Thymus (tissue), 11 donors: ENCODE measurements around the gene MBLAC1. TPM values are rescaled to one million over a fixed set of nuclear protein-coding genes. Genes with fewer than 3 reads are reported as not detected.
A peak's percentile ranks its signal among the peaks of the same experiment; 100 is the strongest.

Source experiments
- DNase-seq, 9 donors: peaks; one replicate each; pipeline ENCODE4 v3.0.0-alpha.2; 2013; ENCODE audit warnings: low spot score in 9 of 9, low read depth in 6 of 9, missing footprints in 1 of 9
- H3K27ac ChIP-seq, 2 donors: one replicate each; pipeline ENCODE4 v1.5.1; 2013; ENCODE audit warnings: control low read depth in 1 of 2, low read depth in 1 of 2, low read length in 1 of 2, mild to moderate bottlenecking in 1 of 2, moderate library complexity in 1 of 2
- H3K27me3 ChIP-seq, 2 donors: one replicate each; pipeline ENCODE4 v1.5.1; 2013; ENCODE audit warnings: low read length in 1 of 2; ENCODE audit not compliant: control insufficient read depth in 2 of 2, insufficient read depth in 1 of 2
- H3K36me3 ChIP-seq, 2 donors: one replicate each; pipeline ENCODE4 v1.5.1; 2013; ENCODE audit warnings: low read length in 1 of 2, mild to moderate bottlenecking in 1 of 2, moderate library complexity in 1 of 2; ENCODE audit not compliant: control insufficient read depth in 2 of 2, insufficient read depth in 2 of 2
- H3K4me1 ChIP-seq, 2 donors: one replicate each; pipeline ENCODE4 v1.5.1; 2013; ENCODE audit warnings: low read length in 2 of 2; ENCODE audit not compliant: control insufficient read depth in 2 of 2, insufficient read depth in 2 of 2
- H3K4me3 ChIP-seq, 2 donors: one replicate each; pipeline ENCODE4 v1.5.1; 2013; ENCODE audit warnings: low read length in 2 of 2, control low read depth in 1 of 2, mild to moderate bottlenecking in 1 of 2
- H3K9me3 ChIP-seq, 2 donors: one replicate each; pipeline ENCODE4 v1.5.1; 2013; ENCODE audit warnings: low read length in 1 of 2, mild to moderate bottlenecking in 1 of 2; ENCODE audit not compliant: control insufficient read depth in 2 of 2, insufficient read depth in 1 of 2
- WGBS: extraction: QIAGEN DNeasy Blood & Tissue Kit; methylation state at CpG from one replicate; pipeline ENCODE4 v1.1.7; 2013; 5-methylcytosine and 5-hydroxymethylcytosine counted together
- polyA plus RNA-seq: library from polyadenylated mRNA; stranded (reverse); fragments of 200-250 nt; gene quantifications from one replicate; pipeline ENCODE4 v1.2.3, GENCODE V29; 2013
- total RNA-seq: library from RNA; stranded (reverse); fragments of 120-200 nt; gene quantifications from one replicate; pipeline ENCODE4 v1.2.4, GENCODE V29; 2013
- donor health status: healthy.

The MBLAC1 gene
- total and polyA plus RNA-seq, 2 donors: 2.0 to 3.1 TPM

DNA sequence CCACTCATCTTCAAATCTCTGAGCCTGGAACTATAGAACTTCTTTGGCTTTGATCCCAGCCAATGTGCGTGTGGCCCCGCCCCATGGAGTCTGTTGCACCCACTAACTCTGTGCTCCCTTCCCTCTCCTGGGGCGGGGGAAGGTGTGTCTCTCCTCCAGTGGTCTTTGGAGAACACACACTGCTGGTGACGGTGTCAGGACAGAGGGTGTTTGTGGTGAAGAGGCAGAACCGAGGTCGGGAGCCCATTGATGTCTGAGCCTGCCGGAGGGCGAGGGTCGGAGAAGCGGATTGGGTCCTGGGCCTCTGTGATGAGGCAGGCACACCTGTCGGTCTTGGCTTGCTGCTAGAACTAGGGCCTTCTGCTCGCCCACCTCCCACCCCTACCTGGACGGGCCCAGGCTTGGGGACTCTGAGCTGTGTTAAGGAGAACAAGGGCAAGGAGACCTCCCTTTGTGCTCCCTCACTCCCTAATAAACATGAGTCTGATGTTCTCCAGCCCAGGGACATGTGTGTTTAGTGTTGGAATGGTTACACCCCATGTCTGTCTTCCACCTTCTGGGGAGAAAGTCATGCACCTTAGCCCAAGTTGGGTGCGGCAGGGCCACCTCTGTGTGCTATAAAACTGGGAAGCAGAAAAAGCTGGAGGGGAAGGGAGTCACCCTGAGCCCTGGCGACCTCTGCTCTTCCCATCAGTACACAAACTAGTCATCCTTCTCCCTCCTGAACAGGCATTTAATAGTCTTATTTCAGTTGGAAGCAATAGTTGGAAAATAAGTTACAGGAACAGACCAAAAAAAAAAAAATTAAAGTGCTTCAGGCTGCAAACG lies 27.2 kb downstream of the MBLAC1 start:
- Histone ChIP-seq H3K4me3 (no peak overlapping the region), H3K9me3 (no peaks in the 10 kb centered on the region), H3K27me3 (no peaks in the 10 kb centered on the region), H3K36me3 (peaks cover 46 to 57% of the 10 kb centered on the region in 2 donors), H3K4me1 (peaks cover 8 to 37% of the 10 kb centered on the region in 2 donors), H3K27ac (peak overlapping the region in 1 of 2 donors; percentile 48)
- 93% methylated on average over 16 of the region's 16 CpGs for WGBS
- DNase-seq: no peak

- H3K4me3 ChIP-seq: no peak overlapping the region
- H3K27ac ChIP-seq: no peak overlapping the region
- no peaks in the 10 kb centered on the region for H3K27me3 ChIP-seq
- peaks cover 8 to 38% of the 10 kb centered on the region in 2 donors for H3K4me1 ChIP-seq
- no peak for DNase-seq
- H3K9me3 ChIP-seq: no peaks in the 10 kb centered on the region
- peaks cover 49 to 60% of the 10 kb centered on the region in 2 donors for H3K36me3 ChIP-seq
- 96% methylated on average over 30 of the region's 30 CpGs for WGBS
Measured at GRCh38 chr7:100154651-100155491, 28.1 kb downstream of the MBLAC1 start.

GRCh38 chr7:100155553-100156317 lies 29.0 kb downstream of the MBLAC1 start:
- H3K4me1 ChIP-seq: peaks cover 6 to 33% of the 10 kb centered on the region in 2 donors
- WGBS: 97% methylated on average over 20 of the region's 20 CpGs
- H3K4me3 ChIP-seq: no peak overlapping the region
- no peaks in the 10 kb centered on the region for H3K27me3 ChIP-seq
- H3K36me3 ChIP-seq: peaks cover 57 to 67% of the 10 kb centered on the region in 2 donors
- no peaks in the 10 kb centered on the region for H3K9me3 ChIP-seq
- no peak for DNase-seq
- H3K27ac ChIP-seq: peak overlapping the region in 1 of 2 donors; percentile 55

DNA sequence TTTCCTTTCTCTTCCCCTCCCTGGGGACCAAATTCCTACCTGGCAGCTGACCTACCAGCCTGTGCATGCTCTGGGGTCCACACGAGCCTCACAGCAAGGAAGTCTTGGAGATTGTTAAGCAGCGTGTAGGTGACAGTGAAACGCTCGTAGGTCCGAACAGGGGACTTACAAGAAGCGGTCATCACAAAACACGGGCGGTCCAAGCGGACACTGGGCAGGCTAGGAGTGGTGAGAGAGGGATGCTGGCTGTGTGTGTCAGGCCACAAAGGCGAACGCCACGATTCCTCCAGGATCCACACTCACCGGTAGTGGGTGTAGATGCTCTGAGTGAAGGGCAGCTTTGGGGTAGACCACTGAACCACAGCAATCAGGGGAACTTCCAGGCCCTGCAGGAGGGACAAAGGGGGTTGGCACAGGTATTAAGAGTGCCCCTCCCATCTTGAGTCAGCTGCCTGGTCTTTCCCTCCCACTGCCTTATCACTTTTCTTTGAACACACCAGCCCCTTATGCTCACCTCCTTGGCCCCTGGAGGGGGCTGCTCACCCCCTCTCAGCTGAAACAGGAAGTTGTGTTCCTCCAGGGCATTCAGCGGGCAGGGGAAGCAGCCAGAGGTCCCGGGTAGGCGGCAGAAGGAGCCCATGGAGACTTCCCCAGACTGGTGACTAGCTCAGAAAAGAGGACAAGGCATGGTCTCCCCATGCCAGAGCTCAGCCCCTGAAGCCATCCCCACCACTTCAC lies 29.7 kb downstream of the MBLAC1 start:
- 87% methylated on average over 16 of the region's 16 CpGs for WGBS
- H3K27ac ChIP-seq: peak overlapping the region; percentile 46 to 55
- peaks cover 57 to 69% of the 10 kb centered on the region in 2 donors for H3K36me3 ChIP-seq
- no peaks in the 10 kb centered on the region for H3K27me3 ChIP-seq
- DNase-seq: peak in 1 of 9 donors; percentile 71
- H3K4me3 ChIP-seq: peak overlapping the region in 1 of 2 donors; percentile 64
- H3K9me3 ChIP-seq: no peaks in the 10 kb centered on the region
- H3K4me1 ChIP-seq: peaks cover 6 to 33% of the 10 kb centered on the region in 2 donors

DNA sequence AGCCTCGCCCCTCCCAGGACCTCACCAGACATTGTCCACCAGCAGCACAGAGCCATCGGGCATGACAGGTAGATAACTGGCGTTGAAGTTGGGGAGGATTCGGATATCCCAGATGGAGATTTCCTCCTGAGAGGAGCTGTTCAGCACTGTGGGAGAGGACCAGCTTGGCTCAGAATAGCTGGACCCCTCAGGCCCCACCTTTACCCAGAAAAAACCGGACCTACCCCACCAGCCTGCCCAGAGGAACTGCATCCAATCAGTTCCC lies 30.2 kb downstream of the MBLAC1 start:
- WGBS: 93% methylated on average over 5 of the region's 5 CpGs
- H3K27ac ChIP-seq: peak overlapping the region; percentile 46 to 55
- H3K4me1 ChIP-seq: peaks cover 6 to 31% of the 10 kb centered on the region in 2 donors
- H3K4me3 ChIP-seq: peak overlapping the region in 1 of 2 donors; percentile 64
- no peaks in the 10 kb centered on the region for H3K9me3 ChIP-seq
- H3K27me3 ChIP-seq: no peaks in the 10 kb centered on the region
- H3K36me3 ChIP-seq: peaks cover 57 to 64% of the 10 kb centered on the region in 2 donors
- DNase-seq: no peak

GRCh38 chr7:100157334-100158228 lies 30.8 kb downstream of the MBLAC1 start:
- Histone ChIP-seq H3K9me3 (no peaks in the 10 kb centered on the region), H3K27ac (peak overlapping the region; percentile 63 to 88), H3K27me3 (no peaks in the 10 kb centered on the region), H3K4me3 (peak overlapping the region; percentile 64 to 100), H3K36me3 (peaks cover 57 to 61% of the 10 kb centered on the region in 2 donors), H3K4me1 (peaks cover 6 to 35% of the 10 kb centered on the region in 2 donors)
- no peak for DNase-seq
- 43% methylated on average over 32 of the region's 32 CpGs for WGBS

- Histone ChIP-seq H3K27ac (peak within 1 kb of the TSS; percentile 63 to 88), H3K36me3 (peaks cover 52 to 53% of the 10 kb centered on the region in 2 donors), H3K9me3 (no peaks in the 10 kb centered on the region), H3K4me3 (peak within 1 kb of the TSS; percentile 64 to 100), H3K27me3 (no peaks in the 10 kb centered on the region), H3K4me1 (peaks cover 14 to 43% of the 10 kb centered on the region in 2 donors)
- WGBS: under 1% methylated on average over 87 of the region's 87 CpGs
- peak in 6 of 9 donors; percentile 69 to 92 (median 80) for DNase-seq
Measured at GRCh38 chr7:100158229-100159098, 31.7 kb downstream of the MBLAC1 start, which contains the start of gene TRAPPC14. Gene TRAPPC14 (minus strand): TSS chr7:100158723. CDS start chr7:100158499, 224 bp downstream.
